Hepatocyte (in vitro differentiated cells): ENCODE measurements around the gene GTF2F1.

Source experiments
- EZH2 ChIP-seq: fragments of 200-600 bp; sonication (generic); IDR thresholded peaks from 2 replicates; pipeline ENCODE4 v1.6.1; 2016; ENCODE audit warnings: antibody characterized with exemption, mild to moderate bottlenecking, borderline replicate concordance
- TF ChIP-seq, protein P1 (sequence below): fragments of 200-600 bp; sonication (generic); IDR thresholded peaks from 2 replicates; pipeline ENCODE4 v1.5.1; 2016; ENCODE audit warnings: antibody characterized with exemption, mild to moderate bottlenecking; ENCODE audit not compliant: poor library complexity

DNA sequence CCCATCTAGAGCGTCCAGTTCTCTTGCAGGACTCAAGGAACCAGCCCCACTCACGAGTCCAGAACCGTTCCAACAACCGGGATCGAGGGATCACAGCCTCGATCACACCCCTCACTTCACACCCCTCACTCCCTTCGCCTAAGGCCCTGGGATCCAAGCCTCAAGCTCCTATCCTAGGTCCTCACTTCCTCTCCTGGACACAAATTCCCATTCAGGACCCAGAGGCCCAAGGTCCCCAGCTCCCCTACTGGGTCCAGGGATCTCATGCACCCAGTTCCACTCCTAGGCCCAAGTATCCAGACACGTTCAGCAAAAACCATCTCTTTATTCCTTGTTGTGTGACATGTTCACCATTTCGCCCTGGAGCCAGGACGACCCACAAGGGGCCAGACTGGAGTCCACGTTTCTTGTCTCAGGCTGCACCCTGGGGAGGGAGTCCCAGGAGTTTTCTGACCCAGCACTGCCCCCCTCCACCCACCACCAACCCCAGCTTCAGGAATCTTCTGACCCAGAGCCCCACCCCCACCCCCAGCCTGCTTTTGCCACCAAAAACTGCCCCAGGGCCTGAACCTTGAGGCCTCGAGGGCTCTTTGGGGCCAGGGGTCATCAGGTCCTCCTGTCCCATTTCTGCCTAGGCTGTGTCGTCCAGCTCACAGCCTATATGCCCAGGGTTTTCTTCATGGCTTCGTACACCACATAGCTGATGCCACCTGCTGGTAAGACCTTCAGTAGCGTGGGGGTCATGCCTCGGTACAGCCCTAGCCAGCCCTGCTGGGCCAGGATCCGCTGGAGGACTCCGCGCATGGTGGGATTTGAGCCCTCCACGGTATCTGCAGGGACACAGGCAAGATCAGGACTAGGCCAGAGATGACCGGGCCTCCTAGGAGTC is 33.0 kb upstream of the GTF2F1 start:
- TF ChIP-seq, protein P1, sequence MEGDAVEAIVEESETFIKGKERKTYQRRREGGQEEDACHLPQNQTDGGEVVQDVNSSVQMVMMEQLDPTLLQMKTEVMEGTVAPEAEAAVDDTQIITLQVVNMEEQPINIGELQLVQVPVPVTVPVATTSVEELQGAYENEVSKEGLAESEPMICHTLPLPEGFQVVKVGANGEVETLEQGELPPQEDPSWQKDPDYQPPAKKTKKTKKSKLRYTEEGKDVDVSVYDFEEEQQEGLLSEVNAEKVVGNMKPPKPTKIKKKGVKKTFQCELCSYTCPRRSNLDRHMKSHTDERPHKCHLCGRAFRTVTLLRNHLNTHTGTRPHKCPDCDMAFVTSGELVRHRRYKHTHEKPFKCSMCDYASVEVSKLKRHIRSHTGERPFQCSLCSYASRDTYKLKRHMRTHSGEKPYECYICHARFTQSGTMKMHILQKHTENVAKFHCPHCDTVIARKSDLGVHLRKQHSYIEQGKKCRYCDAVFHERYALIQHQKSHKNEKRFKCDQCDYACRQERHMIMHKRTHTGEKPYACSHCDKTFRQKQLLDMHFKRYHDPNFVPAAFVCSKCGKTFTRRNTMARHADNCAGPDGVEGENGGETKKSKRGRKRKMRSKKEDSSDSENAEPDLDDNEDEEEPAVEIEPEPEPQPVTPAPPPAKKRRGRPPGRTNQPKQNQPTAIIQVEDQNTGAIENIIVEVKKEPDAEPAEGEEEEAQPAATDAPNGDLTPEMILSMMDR = no peak
- TF ChIP-seq EZH2 = no peak
